Activated CD4-positive, alpha-beta T cell treated with anti-CD3 and anti-CD28 coated beads, Interleukin-2, amount 50 U/mL, for 4 hours (primary cell): Measurements from ENCODE around the gene SASH1.
"Not testable (repeated sequence)": the region's sequence is repeated elsewhere in the genome, so short reads cannot be mapped to it uniquely, and the experiment has no call there.

Experiments
- DNase-seq, 2 experiments: peaks; one replicate each; pipeline ENCODE4 v3.0.0-alpha.2; 2020

The SASH1 gene

GRCh38 chr6:148370176-148370575 is 27.5 kb downstream of the SASH1 start:
- no peak for DNase-seq

- DNase-seq: no peak
These were observed 31.6 kb downstream of the SASH1 start for GRCh38 chr6:148374040-148374774.

DNA sequence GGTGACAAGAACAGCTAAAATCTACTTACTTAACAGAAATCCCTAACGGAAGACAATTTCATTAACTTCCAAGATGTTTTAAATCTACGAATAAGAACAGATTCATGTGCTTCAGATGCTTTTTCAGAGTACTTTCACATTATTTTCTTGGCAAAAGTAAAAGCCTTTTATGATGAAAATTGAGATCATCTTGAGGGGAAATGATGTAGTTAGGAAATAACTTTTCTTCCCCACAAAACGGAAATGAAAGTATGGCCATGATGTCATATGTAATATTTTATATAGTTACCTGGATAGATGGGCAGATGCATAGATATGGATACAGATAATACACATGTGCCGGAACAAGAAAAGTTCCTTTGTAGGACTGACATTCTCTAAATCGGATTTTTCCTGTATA is 32.8 kb downstream of the SASH1 start:
- DNase-seq: no peak

- no peak for DNase-seq
These were observed 36.8 kb downstream of the SASH1 start for GRCh38 chr6:148379481-148379880.

GRCh38 chr6:148379966-148380713 is 37.5 kb downstream of the SASH1 start:
- no peak for DNase-seq

- not testable (repeated sequence) for DNase-seq
These were observed 39.4 kb downstream of the SASH1 start for GRCh38 chr6:148382051-148382450.

DNA sequence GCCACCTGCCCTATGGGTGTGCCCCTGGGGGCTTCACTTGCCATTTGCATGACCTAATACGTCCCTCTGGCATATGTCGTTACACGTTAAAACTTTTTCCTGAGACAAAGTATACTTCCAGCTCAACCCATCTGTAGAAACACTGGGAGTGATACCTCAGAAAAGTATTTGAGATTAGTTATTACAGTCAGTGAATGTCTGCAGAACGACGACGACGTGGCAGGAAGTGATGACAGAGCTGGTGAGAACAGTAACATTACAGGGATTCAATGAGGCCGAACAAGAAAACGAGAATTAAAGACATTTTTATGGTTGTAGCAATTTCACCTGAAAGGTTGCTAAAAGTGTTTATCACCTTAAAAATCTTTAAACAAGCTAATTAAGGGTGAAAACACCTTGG is 40.2 kb downstream of the SASH1 start:
- no peak for DNase-seq

DNA sequence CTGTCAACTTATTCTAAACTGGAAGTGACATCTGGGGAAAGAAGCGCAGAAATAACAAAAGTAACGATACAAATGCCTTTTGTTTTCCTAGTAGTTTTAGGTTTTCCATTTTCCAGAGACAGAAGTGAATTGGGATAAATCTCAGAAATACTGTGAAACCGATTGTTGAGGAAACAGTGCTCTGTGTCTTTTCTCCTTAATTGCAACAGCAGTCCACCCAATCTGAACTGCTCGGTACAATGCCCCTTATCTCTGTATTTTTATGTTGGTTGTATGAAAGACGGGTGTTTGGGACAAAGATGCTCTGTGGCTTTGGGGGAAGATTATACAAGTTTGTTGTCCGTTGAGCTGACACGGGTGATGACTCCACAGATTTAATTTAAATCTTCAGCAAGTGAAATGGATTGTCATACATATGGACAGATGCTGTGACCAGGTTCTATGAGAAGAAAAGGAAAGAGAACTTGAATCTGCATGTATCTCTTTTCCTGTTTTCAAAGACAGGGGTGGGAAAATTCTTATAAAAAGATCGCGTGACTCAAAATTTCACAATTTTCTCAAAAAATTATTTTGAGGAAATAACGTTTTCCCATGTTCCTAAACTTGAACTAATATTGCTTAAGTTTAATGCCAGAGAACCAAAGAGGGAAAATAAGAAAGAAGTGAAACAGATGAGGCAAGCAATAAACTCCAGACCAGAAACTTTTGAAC is 41.2 kb downstream of the SASH1 start:
- DNase-seq: no peak

GRCh38 chr6:148385379-148385778 is 42.7 kb downstream of the SASH1 start:
- no peak for DNase-seq

DNA sequence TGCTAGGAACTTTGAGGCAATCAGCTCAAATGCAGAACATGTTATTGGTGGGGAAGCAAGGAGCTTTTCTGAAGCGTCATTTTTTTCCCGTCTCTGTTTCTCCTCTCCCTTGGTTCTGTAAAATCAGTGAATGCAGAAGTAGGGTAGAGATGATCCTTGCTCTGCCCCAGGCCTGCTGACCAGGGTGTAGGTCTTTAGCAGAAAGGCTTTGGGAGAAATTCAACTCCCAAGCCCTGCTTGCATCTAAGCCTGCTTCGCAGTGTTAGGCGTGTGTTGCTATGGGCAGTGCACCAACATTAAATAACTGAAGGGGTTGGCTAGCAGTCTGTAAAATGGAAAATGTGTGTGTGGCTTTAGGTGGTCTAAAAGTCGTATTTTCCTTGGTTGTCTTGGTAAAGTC is 45.9 kb downstream of the SASH1 start:
- no peak for DNase-seq

GRCh38 chr6:148389086-148389485 is 46.4 kb downstream of the SASH1 start:
- no peak for DNase-seq

DNA sequence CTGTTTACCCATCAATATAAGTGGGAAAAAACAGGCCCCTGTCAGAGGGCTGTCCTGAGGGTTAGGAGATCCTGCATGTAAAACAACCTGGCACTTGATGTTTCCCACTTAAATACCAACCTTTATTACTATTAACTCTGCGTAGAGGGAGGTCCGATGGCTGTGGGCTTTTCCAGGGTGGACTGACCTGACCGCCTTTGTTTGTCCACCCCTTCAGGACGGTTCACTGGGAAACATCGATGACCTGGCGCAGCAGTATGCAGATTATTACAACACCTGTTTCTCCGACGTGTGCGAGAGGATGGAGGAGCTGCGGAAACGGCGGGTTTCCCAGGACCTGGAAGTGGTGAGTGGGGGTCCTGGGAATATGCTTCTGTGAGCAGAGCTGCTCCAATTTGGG is 47.3 kb downstream of the SASH1 start:
- DNase-seq: no peak

- not testable (repeated sequence) for DNase-seq
These were observed 49.5 kb downstream of the SASH1 start for GRCh38 chr6:148392127-148392526.

DNA sequence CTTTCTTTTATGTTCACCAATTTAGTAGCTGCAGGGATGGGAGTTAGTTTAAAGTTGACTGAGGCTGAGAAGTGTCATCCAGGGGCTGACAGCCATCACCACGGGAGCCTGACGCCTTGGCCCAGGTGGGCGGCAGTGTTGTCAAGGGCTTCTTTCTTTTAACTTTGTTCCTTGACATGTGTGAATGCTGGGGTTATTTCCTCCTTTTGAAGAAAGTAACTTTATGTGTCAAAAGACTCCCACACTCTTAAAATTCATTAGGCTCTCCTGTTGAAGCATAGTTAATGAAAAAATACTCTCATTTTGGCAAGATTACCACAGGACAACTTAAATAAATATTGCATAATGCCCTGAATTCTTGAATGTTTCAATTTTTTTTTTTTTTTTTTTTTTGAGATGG is 50.0 kb downstream of the SASH1 start:
- DNase-seq: no peak

DNA sequence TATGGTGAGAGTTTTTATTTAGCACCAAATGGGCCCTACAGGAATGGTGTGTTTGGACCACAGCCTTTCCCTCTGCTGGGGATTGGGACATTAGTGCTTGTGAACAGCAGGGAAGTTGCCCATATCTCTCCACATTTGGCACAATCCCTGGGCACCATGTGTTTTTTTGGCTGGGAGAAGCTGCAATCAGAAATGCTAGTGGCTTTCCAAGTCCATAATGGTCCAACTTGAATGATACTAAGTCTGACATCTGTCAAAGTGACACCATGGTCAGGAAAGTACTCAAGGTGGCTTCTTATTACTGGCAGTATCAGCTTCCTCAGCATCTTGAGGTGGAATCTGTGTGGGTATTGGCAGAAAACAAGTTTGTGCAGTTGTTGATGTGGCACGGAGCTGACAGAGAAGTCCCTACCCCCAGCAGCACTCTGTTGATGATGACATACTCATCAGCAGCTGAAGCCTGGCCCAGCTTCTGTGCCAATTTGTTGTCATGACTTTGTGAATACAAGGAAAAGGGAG is 53.0 kb downstream of the SASH1 start:
- DNase-seq: no peak

DNA sequence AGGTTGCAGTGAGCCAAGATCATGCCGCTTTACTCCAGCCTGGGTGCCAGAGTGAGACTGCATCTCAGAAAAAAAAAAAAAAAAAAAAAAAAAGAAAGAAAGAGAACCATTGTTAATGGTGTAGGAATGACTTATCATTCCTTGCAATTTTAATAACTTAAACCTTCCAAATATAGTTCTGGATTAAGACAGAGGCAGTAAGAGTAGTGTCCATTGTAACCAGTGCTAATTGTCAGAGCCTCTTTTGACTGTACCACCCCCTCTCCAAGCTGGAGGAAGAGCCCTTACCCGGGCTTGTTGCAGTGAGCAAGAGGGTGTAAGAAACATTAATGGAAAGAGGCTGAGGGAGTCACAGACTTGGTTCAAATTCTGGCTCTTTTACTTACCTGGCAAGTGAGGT is 53.8 kb downstream of the SASH1 start:
- DNase-seq: no peak

GRCh38 chr6:148396926-148397325 is 54.3 kb downstream of the SASH1 start:
- no peak for DNase-seq

DNA sequence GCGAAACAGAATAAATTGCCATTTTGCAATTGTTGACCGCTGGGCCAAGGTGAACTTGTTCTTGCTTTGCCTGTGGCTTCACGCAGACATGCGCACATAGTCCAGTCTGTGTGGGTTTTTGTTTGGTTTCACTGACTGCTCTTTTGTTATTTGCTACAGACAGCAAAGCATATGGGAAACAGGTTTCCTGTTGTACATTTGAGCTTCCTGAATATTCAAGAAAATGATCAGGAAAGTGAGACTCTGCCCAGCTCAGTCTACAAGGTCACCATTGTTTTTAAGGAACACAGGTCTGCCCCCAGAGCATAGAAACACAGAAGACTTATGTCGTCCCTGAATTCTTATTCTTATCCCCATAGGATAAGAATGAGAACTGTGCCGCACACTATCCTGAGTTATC is 55.6 kb downstream of the SASH1 start:
- no peak for DNase-seq

- no peak for DNase-seq
These were observed 56.0 kb downstream of the SASH1 start for GRCh38 chr6:148398678-148399077.

GRCh38 chr6:148401571-148401970 is 58.9 kb downstream of the SASH1 start:
- DNase-seq: no peak

DNA sequence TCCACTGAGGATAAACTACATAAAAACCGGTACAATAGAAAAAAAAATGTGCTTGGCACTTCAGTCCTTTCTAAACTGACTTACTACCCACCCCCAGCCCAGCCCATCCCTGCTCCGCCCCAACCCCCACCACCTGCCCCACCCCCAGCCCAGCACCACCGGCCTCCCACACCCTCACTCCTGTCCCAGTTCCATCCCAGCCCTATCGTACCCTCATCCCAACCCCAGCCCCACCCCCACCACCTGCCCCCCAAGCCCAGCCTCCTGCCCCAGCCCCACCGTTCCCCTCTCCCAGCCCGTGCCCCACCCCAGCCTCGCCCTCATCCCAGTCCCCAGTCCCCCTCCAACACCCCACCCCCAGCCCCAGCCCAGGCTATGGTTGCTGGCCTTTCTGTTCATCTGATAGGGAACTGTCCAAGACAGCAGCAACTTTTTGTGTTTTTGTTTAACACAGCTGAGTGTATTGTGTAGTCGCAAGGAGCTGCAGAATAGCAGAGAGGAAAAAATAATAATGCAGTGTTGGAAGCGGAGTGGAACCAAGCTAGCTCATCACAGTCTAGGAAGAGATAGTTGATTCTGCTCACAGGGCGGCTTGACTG is 61.9 kb downstream of the SASH1 start:
- no peak for DNase-seq

DNA sequence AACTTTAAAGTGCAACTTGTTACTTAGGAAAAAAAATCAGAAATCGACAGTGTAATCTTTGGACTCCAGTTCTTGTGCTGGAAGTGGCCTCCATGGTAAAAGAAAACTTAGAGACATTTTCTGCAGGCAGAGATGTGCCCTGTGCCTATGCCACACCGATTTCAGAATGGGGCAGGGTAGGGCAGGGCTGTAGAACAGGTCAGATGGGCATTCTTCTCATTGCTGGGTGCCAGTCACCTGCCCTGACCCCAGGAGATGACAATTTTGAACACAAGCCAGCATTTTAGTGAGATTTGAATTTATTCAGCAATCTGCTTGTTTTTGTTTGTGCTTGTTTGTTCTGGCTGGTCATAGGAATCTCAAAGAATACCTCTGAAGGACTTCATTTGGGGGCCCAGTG is 63.3 kb downstream of the SASH1 start:
- DNase-seq: no peak
